ENCODE measurements around the gene FLT1.

FLT1 gene

DNA sequence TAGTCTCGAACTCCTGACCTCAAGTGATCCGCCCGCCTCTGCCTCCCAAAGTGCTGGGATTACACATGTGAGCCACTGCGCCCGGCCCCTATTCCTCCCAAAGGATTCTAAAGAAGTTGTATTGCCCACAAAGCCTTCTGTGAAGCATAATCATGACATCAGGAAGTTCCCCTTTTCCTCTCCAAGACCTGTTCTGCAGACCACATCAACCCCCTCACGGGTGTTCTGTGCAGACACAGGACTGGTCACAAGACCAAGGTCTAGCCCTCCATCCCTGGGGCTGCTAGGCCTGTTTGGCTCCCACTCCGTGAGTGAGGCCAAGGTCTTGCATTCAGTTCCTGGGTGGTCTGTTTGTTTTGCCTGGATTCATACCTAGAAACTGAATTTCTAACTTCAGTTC is 178.1 kb downstream of the FLT1 start:
- no peaks in the 10 kb centered on the region for H3K4me1 ChIP-seq
- intact Hi-C loops (cut with DNase I; ENCODE audit: low total_unique reads), result loop anchor here (5.0 kb wide), 1 partner anchor 315 kb away; no protein-coding TSS in a partner anchor
- no peak overlapping the region for H3K27ac ChIP-seq
- no peaks in the 10 kb centered on the region for H3K36me3 ChIP-seq
- no peak for DNase-seq
- TF ChIP-seq, protein P1, sequence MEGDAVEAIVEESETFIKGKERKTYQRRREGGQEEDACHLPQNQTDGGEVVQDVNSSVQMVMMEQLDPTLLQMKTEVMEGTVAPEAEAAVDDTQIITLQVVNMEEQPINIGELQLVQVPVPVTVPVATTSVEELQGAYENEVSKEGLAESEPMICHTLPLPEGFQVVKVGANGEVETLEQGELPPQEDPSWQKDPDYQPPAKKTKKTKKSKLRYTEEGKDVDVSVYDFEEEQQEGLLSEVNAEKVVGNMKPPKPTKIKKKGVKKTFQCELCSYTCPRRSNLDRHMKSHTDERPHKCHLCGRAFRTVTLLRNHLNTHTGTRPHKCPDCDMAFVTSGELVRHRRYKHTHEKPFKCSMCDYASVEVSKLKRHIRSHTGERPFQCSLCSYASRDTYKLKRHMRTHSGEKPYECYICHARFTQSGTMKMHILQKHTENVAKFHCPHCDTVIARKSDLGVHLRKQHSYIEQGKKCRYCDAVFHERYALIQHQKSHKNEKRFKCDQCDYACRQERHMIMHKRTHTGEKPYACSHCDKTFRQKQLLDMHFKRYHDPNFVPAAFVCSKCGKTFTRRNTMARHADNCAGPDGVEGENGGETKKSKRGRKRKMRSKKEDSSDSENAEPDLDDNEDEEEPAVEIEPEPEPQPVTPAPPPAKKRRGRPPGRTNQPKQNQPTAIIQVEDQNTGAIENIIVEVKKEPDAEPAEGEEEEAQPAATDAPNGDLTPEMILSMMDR (IDR thresholded peaks at IDR 0.05), result no peak
- H3K9me3 ChIP-seq, result no peaks in the 10 kb centered on the region
- no peak overlapping the region for H3K4me3 ChIP-seq
- H3K27me3 ChIP-seq, result no peaks in the 10 kb centered on the region

DNA sequence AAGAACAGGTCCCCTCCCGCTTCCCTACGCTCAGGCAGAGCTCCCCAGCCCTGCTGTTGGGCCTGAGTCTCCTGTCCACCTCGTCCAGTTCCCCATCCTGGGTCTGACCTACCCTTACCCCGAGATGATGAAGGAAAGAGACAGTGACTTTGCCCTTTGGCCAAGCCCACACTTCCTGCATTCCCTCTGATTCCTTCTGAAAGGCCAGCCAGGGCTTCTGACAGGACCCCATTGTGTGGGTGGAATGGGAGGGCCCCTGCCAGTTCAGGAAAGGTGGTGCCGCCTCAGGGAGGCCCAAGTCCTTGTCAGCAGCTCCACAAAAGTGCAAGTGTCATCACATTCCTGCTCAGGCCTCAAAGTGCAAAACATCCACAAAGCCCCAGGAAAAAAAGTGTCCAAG is 178.8 kb downstream of the FLT1 start:
- TF ChIP-seq, protein P1 (IDR thresholded peaks at IDR 0.05), result no peak
- no peak overlapping the region for H3K4me3 ChIP-seq
- H3K36me3 ChIP-seq, result no peaks in the 10 kb centered on the region
- no peak for DNase-seq
- no peaks in the 10 kb centered on the region for H3K4me1 ChIP-seq
- H3K27me3 ChIP-seq, result no peaks in the 10 kb centered on the region
- intact Hi-C loops (cut with DNase I; ENCODE audit: low total_unique reads), result loop anchor here (5.0 kb wide), 1 partner anchor 316 kb away; no protein-coding TSS in a partner anchor
- H3K9me3 ChIP-seq, result no peaks in the 10 kb centered on the region
- H3K27ac ChIP-seq, result no peak overlapping the region

DNA sequence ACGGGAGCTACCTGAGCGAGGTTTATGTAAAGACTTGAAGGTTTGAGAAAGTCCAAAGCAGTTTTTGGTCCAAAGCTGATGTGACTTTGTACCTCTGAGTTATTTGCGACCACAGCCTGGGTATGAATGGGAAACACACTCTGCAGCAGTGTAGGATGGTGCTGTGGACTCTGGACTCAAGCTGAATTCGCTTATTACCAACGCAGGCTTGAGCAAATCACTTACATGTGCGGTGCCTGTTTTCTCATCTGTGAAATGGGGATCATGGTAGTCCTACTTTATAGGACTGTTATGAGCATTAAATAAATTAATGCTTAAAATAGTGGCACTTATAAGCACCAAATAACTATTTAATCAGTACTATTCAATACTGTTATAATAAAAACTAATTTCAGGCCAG is 180.0 kb downstream of the FLT1 start:
- no peaks in the 10 kb centered on the region for H3K4me1 ChIP-seq
- H3K27ac ChIP-seq, result no peak overlapping the region
- no peaks in the 10 kb centered on the region for H3K36me3 ChIP-seq
- DNase-seq, result no peak
- no peak overlapping the region for H3K4me3 ChIP-seq
- TF ChIP-seq, protein P1 (IDR thresholded peaks at IDR 0.05), result no peak
- no peaks in the 10 kb centered on the region for H3K9me3 ChIP-seq
- no peaks in the 10 kb centered on the region for H3K27me3 ChIP-seq
- intact Hi-C loops (cut with DNase I; ENCODE audit: low total_unique reads), result loop anchor here (5.0 kb wide), 1 partner anchor 317 kb away; no protein-coding TSS in a partner anchor

DNA sequence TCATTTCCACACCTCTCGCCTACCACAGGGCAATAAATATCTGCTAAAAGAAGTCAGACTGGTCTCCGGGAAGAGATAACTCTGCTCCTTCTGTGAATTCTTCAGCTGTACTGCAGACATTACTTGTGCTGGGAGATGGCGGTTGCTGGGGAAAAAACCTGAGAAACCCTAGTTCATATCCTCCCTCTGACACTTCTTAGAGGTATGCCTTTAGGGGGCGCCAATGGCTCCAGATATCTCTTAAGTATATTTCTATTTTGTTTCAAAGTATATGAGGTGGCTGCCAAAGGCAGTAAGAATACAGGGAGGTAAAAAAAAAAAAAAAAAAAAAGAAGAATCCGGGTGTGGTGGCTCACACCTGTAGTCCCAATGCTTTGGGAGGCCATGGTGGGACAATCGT is 181.3 kb downstream of the FLT1 start:
- Histone ChIP-seq H3K36me3 (no peaks in the 10 kb centered on the region), H3K9me3 (no peaks in the 10 kb centered on the region), H3K27ac (no peak overlapping the region), H3K4me3 (no peak overlapping the region), H3K4me1 (no peaks in the 10 kb centered on the region), H3K27me3 (peaks cover 0 to under 1% of the 10 kb centered on the region in 2 donors)
- intact Hi-C loops (cut with DNase I; ENCODE audit: low total_unique reads), result no loop called here
- TF ChIP-seq, protein P1 (IDR thresholded peaks at IDR 0.05), result no peak
- no peak for DNase-seq

DNA sequence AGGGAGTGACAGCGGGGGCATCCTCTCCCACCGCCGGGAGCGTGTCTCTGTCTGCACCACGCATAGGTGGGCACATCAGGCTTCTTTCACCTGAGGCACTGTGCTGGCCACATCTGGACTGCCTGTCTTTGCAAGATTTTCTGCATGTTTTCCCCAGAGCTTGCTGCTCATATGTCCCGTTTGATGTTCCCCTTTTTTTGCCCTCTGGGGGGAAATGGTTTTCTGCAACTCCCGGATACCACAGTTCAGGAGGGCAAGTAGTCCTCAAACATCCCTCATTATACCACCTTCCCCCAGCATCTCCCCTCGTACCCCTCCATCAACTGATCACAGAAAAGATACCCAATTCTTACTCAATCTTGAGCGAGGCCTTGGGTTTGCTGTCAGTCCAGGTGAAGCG is 188.6 kb downstream of the FLT1 start:
- H3K4me1 ChIP-seq, result no peaks in the 10 kb centered on the region
- intact Hi-C loops (cut with DNase I; ENCODE audit: low total_unique reads), result no loop called here
- no peak overlapping the region for H3K4me3 ChIP-seq
- peaks cover 0 to 2% of the 10 kb centered on the region in 2 donors for H3K27me3 ChIP-seq
- TF ChIP-seq, protein P1 (IDR thresholded peaks at IDR 0.05), result no peak
- no peaks in the 10 kb centered on the region for H3K9me3 ChIP-seq
- H3K27ac ChIP-seq, result no peak overlapping the region
- no peaks in the 10 kb centered on the region for H3K36me3 ChIP-seq
- no peak for DNase-seq

DNA sequence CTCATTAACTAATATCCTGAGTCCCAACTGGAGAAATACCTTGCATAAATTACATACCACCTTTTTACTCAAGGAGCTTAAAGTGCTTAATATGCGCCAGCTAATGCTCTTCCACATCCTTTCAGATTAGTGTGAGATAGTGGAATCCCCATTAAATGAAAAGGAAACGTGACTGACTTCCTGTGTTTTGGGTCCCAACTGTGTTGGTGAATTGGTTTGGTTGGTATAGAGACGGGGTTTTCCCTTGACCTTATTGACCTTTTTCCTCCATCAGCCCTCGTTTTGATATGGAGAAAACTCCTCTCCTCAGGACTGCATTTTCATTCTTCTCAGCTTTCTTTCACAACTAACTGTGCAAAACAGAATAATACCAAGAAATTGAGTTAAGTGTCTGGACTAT is 193.1 kb downstream of the FLT1 start:
- TF ChIP-seq, protein P1 (IDR thresholded peaks at IDR 0.05), result no peak
- Histone ChIP-seq H3K27me3 (no peaks in the 10 kb centered on the region), H3K9me3 (no peaks in the 10 kb centered on the region), H3K36me3 (no peaks in the 10 kb centered on the region), H3K4me3 (no peak overlapping the region), H3K4me1 (no peaks in the 10 kb centered on the region), H3K27ac (no peak overlapping the region)
- DNase-seq, result no peak
- intact Hi-C loops (cut with DNase I; ENCODE audit: low total_unique reads), result no loop called here

Measured in tibial artery (tissue), 4 donors.